HEK293 (cell line): ENCODE data around the gene USP24.

ENCODE experiments used
- CTCF ChIA-PET: fragments of 350-600 bp; formaldehyde crosslinking; extraction: SDS; loops from one replicate; lab custom pipeline; 2021; ENCODE audit warnings: antibody characterized with exemption; lab: Yijun Ruan, JAX
- POLR2A ChIA-PET: fragments of 300-600 bp; formaldehyde crosslinking; extraction: SDS; loops from one replicate; lab custom pipeline; 2020; ENCODE audit warnings: antibody characterized with exemption, inconsistent platforms; lab: Yijun Ruan, JAX
- H3K27ac ChIP-seq: fragments of 200-500 bp; sonication (Bioruptor generic); 2 replicates; pipeline ENCODE4 v1.5.1; 2014; ENCODE audit warnings: low read depth, low read length, control low read depth, inconsistent platforms; ENCODE audit errors: extremely low read depth
- H3K36me3 ChIP-seq, 2 experiments: fragments of 200-500 bp in 1 of 2; sonication (Bioruptor generic) in 1 of 2; 1 replicate in 1 of 2; 2 replicates in 1 of 2; pipeline ENCODE4 v1.5.1; 2014 to 2017; ENCODE audit warnings: inconsistent platforms in 2 of 2, low read length in 2 of 2; ENCODE audit not compliant: control insufficient read depth in 2 of 2, insufficient read depth in 1 of 2
- H3K4me1 ChIP-seq: fragments of 200-500 bp; sonication (Bioruptor generic); 2 replicates; pipeline ENCODE4 v1.5.1; 2014; ENCODE audit warnings: mild to moderate bottlenecking, low read length, inconsistent platforms; ENCODE audit not compliant: control insufficient read depth, insufficient read depth
- H3K4me3 ChIP-seq: 2 replicates; pipeline ENCODE4 v1.5.1; 2011; ENCODE audit warnings: low read depth, mild to moderate bottlenecking, control low read depth, low read length, moderate library complexity
- H3K9me3 ChIP-seq: fragments of 200-500 bp; sonication (Bioruptor generic); 2 replicates; pipeline ENCODE4 v1.5.1; 2014; ENCODE audit warnings: low read depth, low read length, inconsistent platforms; ENCODE audit not compliant: control insufficient read depth, insufficient read depth
- FEZF1 ChIP-seq: fragments of 450-650 bp; formaldehyde crosslinking; IDR thresholded peaks from 2 replicates; pipeline ENCODE4 v1.5.1; 2016; ENCODE audit warnings: missing biosample characterization, missing genetic modification characterization
- GLI4 ChIP-seq: fragments of 450-650 bp; formaldehyde crosslinking; IDR thresholded peaks from 2 replicates; pipeline ENCODE4 v1.5.1; 2016; ENCODE audit warnings: missing biosample characterization, missing genetic modification characterization
- KLF9 ChIP-seq: fragments of 450-650 bp; formaldehyde crosslinking; IDR thresholded peaks from 2 replicates; pipeline ENCODE4 v1.5.1; 2016; ENCODE audit warnings: missing biosample characterization, missing genetic modification characterization, low read depth
- TSHZ1 ChIP-seq: fragments of 450-650 bp; formaldehyde crosslinking; IDR thresholded peaks from 2 replicates; pipeline ENCODE4 v1.5.1; 2016; ENCODE audit warnings: missing biosample characterization, missing genetic modification characterization, borderline replicate concordance
- ZFP41 ChIP-seq: fragments of 450-650 bp; formaldehyde crosslinking; IDR thresholded peaks from 2 replicates; pipeline ENCODE4 v1.5.1; 2016; ENCODE audit warnings: missing biosample characterization, missing genetic modification characterization, borderline replicate concordance
- ZNF202 ChIP-seq: fragments of 450-650 bp; formaldehyde crosslinking; IDR thresholded peaks from 2 replicates; pipeline ENCODE4 v1.5.1; 2016; ENCODE audit warnings: missing biosample characterization, missing genetic modification characterization, borderline replicate concordance
- ZNF280D ChIP-seq: fragments of 450-650 bp; formaldehyde crosslinking; IDR thresholded peaks from 2 replicates; pipeline ENCODE4 v1.5.1; 2016; ENCODE audit warnings: missing biosample characterization, missing genetic modification characterization
- ZNF416 ChIP-seq: fragments of 450-650 bp; formaldehyde crosslinking; IDR thresholded peaks from 2 replicates; pipeline ENCODE4 v1.5.1; 2016; ENCODE audit warnings: missing biosample characterization, missing genetic modification characterization
- ZNF423 ChIP-seq: fragments of 450-650 bp; formaldehyde crosslinking; IDR thresholded peaks from 2 replicates; pipeline ENCODE4 v1.5.1; 2016; ENCODE audit warnings: missing biosample characterization, missing genetic modification characterization
- ZNF48 ChIP-seq: fragments of 450-650 bp; formaldehyde crosslinking; IDR thresholded peaks from 2 replicates; pipeline ENCODE4 v1.5.1; 2016; ENCODE audit warnings: missing biosample characterization, missing genetic modification characterization
- ZNF501 ChIP-seq: fragments of 450-650 bp; formaldehyde crosslinking; IDR thresholded peaks from 2 replicates; pipeline ENCODE4 v1.5.1; 2016; ENCODE audit warnings: missing biosample characterization, missing genetic modification characterization
- ZNF585B ChIP-seq: fragments of 450-650 bp; formaldehyde crosslinking; IDR thresholded peaks from 2 replicates; pipeline ENCODE4 v1.5.1; 2016; ENCODE audit warnings: missing biosample characterization, missing genetic modification characterization
- ZNF623 ChIP-seq: fragments of 450-650 bp; formaldehyde crosslinking; IDR thresholded peaks from 2 replicates; pipeline ENCODE4 v1.5.1; 2016; ENCODE audit warnings: missing biosample characterization, missing genetic modification characterization
- ZNF830 ChIP-seq: fragments of 450-650 bp; IDR thresholded peaks from 2 replicates; pipeline ENCODE4 v1.5.0; 2018; ENCODE audit warnings: missing biosample characterization, missing genetic modification characterization, low read depth, mild to moderate bottlenecking, moderate library complexity
- ZSCAN16 ChIP-seq: fragments of 450-650 bp; formaldehyde crosslinking; IDR thresholded peaks from 2 replicates; pipeline ENCODE4 v1.5.1; 2016; ENCODE audit warnings: missing biosample characterization, missing genetic modification characterization
- TF ChIP-seq, protein P1 (sequence below): fragments of 450-650 bp; IDR thresholded peaks from 2 replicates; pipeline ENCODE4 v1.5.1; 2018; ENCODE audit warnings: missing biosample characterization, mild to moderate bottlenecking, missing genetic modification characterization
- TF ChIP-seq, protein P2 (sequence below): fragments of 450-650 bp; formaldehyde crosslinking; IDR thresholded peaks from 2 replicates; pipeline ENCODE4 v1.5.1; 2016; ENCODE audit warnings: missing biosample characterization, missing genetic modification characterization, borderline replicate concordance

USP24 gene

GRCh38 chr1:55196433-55197035 is 18.6 kb downstream of the USP24 start:
- ChIA-PET POLR2A (no interaction called here), CTCF (interaction anchor here (0.5 kb wide), 1 partner anchor 705 kb away, joined by 10 read pairs; no protein-coding TSS in a partner anchor)
- Histone ChIP-seq H3K36me3 (no peaks in the 10 kb centered on the region), H3K4me3 (no peak overlapping the region), H3K27ac (no peak overlapping the region), H3K4me1 (peaks cover 8% of the 10 kb centered on the region; the same call in 1 of the 2 replicates), H3K9me3 (no peaks in the 10 kb centered on the region)
- no peak for TF ChIP-seq ZFP41
- TF ChIP-seq ZNF830 (tag by site-specific recombination) = no peak
- no peak for TF ChIP-seq GLI4 (tag by site-specific recombination)
- TF ChIP-seq ZNF585B (tag by site-specific recombination) = no peak
- TF ChIP-seq ZNF423 = no peak
- no peak for TF ChIP-seq FEZF1 (tag by site-specific recombination)
- TF ChIP-seq, protein P1, sequence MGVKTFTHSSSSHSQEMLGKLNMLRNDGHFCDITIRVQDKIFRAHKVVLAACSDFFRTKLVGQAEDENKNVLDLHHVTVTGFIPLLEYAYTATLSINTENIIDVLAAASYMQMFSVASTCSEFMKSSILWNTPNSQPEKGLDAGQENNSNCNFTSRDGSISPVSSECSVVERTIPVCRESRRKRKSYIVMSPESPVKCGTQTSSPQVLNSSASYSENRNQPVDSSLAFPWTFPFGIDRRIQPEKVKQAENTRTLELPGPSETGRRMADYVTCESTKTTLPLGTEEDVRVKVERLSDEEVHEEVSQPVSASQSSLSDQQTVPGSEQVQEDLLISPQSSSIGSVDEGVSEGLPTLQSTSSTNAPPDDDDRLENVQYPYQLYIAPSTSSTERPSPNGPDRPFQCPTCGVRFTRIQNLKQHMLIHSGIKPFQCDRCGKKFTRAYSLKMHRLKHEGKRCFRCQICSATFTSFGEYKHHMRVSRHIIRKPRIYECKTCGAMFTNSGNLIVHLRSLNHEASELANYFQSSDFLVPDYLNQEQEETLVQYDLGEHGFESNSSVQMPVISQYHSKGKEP (tag by site-specific recombination) = no peak
- TF ChIP-seq ZNF501 = no peak
- no peak for TF ChIP-seq ZNF280D
- no peak for TF ChIP-seq ZNF623
- no peak for TF ChIP-seq ZNF202 (tag by site-specific recombination)
- no peak for TF ChIP-seq KLF9 (tag by site-specific recombination)
- TF ChIP-seq ZSCAN16 (tag by site-specific recombination) = no peak
- TF ChIP-seq ZNF416 (tag by site-specific recombination) = no peak
- TF ChIP-seq, protein P2, sequence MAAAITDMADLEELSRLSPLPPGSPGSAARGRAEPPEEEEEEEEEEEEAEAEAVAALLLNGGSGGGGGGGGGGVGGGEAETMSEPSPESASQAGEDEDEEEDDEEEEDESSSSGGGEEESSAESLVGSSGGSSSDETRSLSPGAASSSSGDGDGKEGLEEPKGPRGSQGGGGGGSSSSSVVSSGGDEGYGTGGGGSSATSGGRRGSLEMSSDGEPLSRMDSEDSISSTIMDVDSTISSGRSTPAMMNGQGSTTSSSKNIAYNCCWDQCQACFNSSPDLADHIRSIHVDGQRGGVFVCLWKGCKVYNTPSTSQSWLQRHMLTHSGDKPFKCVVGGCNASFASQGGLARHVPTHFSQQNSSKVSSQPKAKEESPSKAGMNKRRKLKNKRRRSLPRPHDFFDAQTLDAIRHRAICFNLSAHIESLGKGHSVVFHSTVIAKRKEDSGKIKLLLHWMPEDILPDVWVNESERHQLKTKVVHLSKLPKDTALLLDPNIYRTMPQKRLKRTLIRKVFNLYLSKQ (tag by site-specific recombination) = no peak
- TF ChIP-seq TSHZ1 (tag by site-specific recombination) = no peak
- no peak for TF ChIP-seq ZNF48 (tag by site-specific recombination)
